Osteoblast (primary cell): ENCODE measurements around the gene JADE3. TPM values are rescaled to one million over a fixed set of nuclear protein-coding genes. Genes with fewer than 3 reads are reported as not detected.

Experiments
- DNase-seq: peaks from one replicate; pipeline ENCODE4 v3.0.0; 2011; ENCODE audit warnings: low spot score, mixed read lengths; ENCODE audit not compliant: insufficient read length; ENCODE audit errors: missing footprints
- H2AFZ ChIP-seq: 2 replicates; pipeline ENCODE4 v1.6.0; 2011; ENCODE audit warnings: mild to moderate bottlenecking, low read length
- H3K27ac ChIP-seq: 2 replicates; pipeline ENCODE4 v1.5.1; 2011; ENCODE audit warnings: mild to moderate bottlenecking, low read depth, low read length, moderate library complexity
- H3K27me3 ChIP-seq: 2 replicates; pipeline ENCODE4 v1.6.0; 2012; ENCODE audit warnings: mild to moderate bottlenecking, control low read depth, inconsistent platforms, low read length, moderate library complexity; ENCODE audit not compliant: insufficient read depth
- H3K36me3 ChIP-seq: 2 replicates; pipeline ENCODE4 v1.5.1; 2011; ENCODE audit warnings: mild to moderate bottlenecking, low read length, control low read depth, moderate library complexity; ENCODE audit not compliant: insufficient read depth
- H3K4me1 ChIP-seq: 2 replicates; pipeline ENCODE4 v1.5.1; 2011; ENCODE audit warnings: mild to moderate bottlenecking, low read length, control low read depth, moderate library complexity; ENCODE audit not compliant: insufficient read depth
- H3K4me2 ChIP-seq: 2 replicates; pipeline ENCODE4 v1.6.0; 2011; ENCODE audit warnings: mild to moderate bottlenecking, low read length; ENCODE audit not compliant: insufficient read depth
- H3K4me3 ChIP-seq: fragments of 200-600 bp; sonication (generic); 3 replicates; pipeline ENCODE4 v1.5.1; 2012; ENCODE audit warnings: mild to moderate bottlenecking, low read length, inconsistent platforms; ENCODE audit not compliant: insufficient read depth
- H3K79me2 ChIP-seq: 2 replicates; pipeline ENCODE4 v1.6.0; 2012; ENCODE audit warnings: mild to moderate bottlenecking, low read length, control low read depth, inconsistent platforms; ENCODE audit not compliant: insufficient read depth
- H3K9me3 ChIP-seq: 2 replicates; pipeline ENCODE4 v1.5.1; 2011; ENCODE audit warnings: low read depth, low read length, control low read depth
- H4K20me1 ChIP-seq: 2 replicates; pipeline ENCODE4 v1.6.0; 2012; ENCODE audit warnings: mild to moderate bottlenecking, low read length, control low read depth; ENCODE audit not compliant: insufficient read depth
- total RNA-seq: library from RNA; depleted of rRNA; stranded (reverse); fragments of >200 nt; gene quantifications from 2 replicates; pipeline ENCODE4 v1.2.3, GENCODE V29; 2012
- TF ChIP-seq, protein P1 (sequence below): IDR thresholded peaks from 2 replicates; pipeline ENCODE4 v1.5.1; 2011; ENCODE audit warnings: mild to moderate bottlenecking, low read depth, low read length, moderate library complexity; ENCODE audit errors: extremely low read depth

Gene JADE3
- total RNA-seq, 1 donor = 4.7 TPM

DNA sequence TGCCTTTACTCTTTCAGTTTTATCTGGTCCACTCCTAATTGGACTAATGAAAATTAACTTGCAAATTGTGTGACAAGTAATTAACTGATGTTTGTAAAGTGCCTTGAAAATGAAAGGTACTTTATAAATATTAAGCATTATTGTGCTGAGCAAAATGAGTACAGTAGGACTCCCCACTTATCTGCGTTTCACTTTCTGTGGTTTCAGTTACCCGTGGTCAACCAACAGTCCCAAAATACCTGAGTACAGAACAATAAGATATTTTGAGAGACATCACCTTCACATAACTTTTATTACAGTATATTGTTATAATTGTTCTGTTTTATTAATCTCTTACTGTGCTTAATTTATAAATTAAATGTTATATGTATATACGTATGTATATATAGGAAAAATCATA, 27.4 kb upstream of the JADE3 start:
- no peaks in the 10 kb centered on the region for H3K9me3 ChIP-seq
- no peak overlapping the region for H3K4me3 ChIP-seq
- TF ChIP-seq, protein P1, sequence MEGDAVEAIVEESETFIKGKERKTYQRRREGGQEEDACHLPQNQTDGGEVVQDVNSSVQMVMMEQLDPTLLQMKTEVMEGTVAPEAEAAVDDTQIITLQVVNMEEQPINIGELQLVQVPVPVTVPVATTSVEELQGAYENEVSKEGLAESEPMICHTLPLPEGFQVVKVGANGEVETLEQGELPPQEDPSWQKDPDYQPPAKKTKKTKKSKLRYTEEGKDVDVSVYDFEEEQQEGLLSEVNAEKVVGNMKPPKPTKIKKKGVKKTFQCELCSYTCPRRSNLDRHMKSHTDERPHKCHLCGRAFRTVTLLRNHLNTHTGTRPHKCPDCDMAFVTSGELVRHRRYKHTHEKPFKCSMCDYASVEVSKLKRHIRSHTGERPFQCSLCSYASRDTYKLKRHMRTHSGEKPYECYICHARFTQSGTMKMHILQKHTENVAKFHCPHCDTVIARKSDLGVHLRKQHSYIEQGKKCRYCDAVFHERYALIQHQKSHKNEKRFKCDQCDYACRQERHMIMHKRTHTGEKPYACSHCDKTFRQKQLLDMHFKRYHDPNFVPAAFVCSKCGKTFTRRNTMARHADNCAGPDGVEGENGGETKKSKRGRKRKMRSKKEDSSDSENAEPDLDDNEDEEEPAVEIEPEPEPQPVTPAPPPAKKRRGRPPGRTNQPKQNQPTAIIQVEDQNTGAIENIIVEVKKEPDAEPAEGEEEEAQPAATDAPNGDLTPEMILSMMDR = no peak
- H3K4me2 ChIP-seq = no peak overlapping the region
- DNase-seq = no peak
- H3K27ac ChIP-seq = no peak overlapping the region
- H3K36me3 ChIP-seq = peaks cover 3% of the 10 kb centered on the region
- H3K79me2 ChIP-seq = no peaks in the 10 kb centered on the region
- no peaks in the 10 kb centered on the region for H3K27me3 ChIP-seq
- no peak overlapping the region for H2AFZ ChIP-seq
- no peaks in the 10 kb centered on the region for H3K4me1 ChIP-seq
- H4K20me1 ChIP-seq = no peaks in the 10 kb centered on the region

DNA sequence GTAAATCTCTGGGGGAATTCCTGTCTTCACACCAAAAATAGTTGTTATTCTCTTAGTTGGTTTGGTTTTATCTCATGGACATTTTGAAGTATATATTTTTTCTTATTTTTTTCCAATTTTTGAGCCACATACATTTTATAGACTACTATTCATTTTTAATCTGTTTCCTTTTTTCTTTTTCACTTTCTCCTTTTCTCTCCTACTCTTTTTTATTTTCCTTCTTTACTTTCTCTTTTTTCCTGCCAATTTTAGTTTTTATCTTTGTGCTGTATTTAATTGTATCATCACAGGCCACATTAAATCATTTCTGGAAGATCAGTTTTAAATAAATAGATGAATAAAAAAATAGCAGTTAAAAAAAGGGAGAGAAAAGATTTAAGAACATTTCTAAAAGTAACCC, 14.0 kb upstream of the JADE3 start:
- Histone ChIP-seq H3K36me3 (no peaks in the 10 kb centered on the region), H3K27ac (no peak overlapping the region), H3K79me2 (no peaks in the 10 kb centered on the region), H3K4me3 (no peak overlapping the region), H3K4me2 (no peak overlapping the region), H3K27me3 (peaks cover 10% of the 10 kb centered on the region), H2AFZ (no peak overlapping the region), H4K20me1 (no peaks in the 10 kb centered on the region), H3K9me3 (no peaks in the 10 kb centered on the region), H3K4me1 (no peaks in the 10 kb centered on the region)
- TF ChIP-seq, protein P1 = no peak
- DNase-seq = no peak

DNA sequence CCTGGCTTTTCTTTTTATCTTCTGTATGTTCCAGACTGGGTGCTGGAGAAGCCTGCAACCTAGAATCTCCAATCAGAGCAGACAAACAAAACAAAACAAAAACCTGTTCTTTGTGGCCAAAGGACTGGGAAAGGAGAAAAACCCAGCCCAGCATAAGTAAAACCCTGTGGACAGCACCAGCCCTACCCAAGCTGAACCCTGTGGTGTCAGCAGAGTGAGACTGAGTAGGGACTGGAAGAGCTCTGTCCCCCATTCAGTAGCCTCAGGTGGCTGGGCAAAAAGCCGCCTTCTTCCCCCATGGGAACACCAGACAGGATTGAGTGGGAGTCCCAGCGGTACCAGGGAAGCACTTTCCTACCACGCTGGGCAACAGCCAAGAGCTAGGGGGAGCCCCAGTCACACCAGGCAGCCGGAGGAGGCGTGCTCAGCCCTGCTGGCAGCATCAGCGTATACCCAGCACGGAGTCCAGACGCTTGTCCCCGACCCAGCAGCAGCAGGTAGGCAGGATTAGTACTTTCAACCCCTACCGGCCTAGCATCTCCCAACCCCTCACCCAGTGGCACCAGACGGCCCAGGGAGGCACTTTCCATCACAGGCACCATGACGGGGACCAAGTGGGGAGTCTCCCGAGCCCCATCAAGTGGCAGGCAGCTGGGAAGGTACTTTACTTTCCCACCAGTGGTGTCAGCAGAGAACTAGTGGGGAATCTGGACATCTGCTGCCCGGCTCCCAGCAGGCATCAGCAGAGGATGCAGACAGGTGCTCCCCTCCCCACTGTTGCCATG, 8.6 kb upstream of the JADE3 start:
- Histone ChIP-seq H3K27me3 (peaks cover 26% of the 10 kb centered on the region), H3K27ac (no peak overlapping the region), H3K79me2 (no peaks in the 10 kb centered on the region), H4K20me1 (no peaks in the 10 kb centered on the region), H3K36me3 (no peaks in the 10 kb centered on the region), H3K4me3 (peak overlapping the region; percentile 73), H3K4me2 (peak overlapping the region; percentile 80), H2AFZ (peak overlapping the region; percentile 92), H3K9me3 (no peaks in the 10 kb centered on the region), H3K4me1 (no peaks in the 10 kb centered on the region)
- TF ChIP-seq, protein P1 = peak; percentile 54
- DNase-seq = peak; percentile 87

DNA sequence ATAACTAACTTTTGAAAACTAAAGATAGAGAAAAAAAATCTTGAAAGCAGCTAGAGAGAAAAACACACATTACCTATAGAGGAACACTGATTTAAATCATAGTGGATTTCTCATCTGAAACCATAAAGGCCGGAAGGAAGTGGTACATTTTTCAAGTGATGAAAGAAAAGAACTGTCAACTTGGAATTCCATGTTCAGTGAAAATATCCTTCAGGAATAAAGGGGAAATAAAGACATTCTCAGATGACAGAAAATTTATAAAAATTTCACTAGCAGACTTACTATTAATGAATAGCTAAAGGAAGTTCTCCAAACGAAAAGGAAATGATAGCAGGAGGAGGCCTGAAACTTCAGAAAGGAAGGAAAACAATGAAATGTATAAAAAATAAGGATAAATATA, 7.6 kb upstream of the JADE3 start:
- TF ChIP-seq, protein P1 = no peak

More for the DNA sequence above, 7.6 kb upstream of the JADE3 start:
- no peak overlapping the region for H2AFZ ChIP-seq
- H3K4me3 ChIP-seq = no peak overlapping the region
- no peak overlapping the region for H3K4me2 ChIP-seq
- H3K4me1 ChIP-seq = no peaks in the 10 kb centered on the region
- no peaks in the 10 kb centered on the region for H3K36me3 ChIP-seq
- H3K79me2 ChIP-seq = no peaks in the 10 kb centered on the region
- peaks cover 30% of the 10 kb centered on the region for H3K27me3 ChIP-seq
- H4K20me1 ChIP-seq = no peaks in the 10 kb centered on the region
- no peak overlapping the region for H3K27ac ChIP-seq
- no peak for DNase-seq
- H3K9me3 ChIP-seq = no peaks in the 10 kb centered on the region
